ENCODE data around the gene CAPZB.
"Not testable (repeated sequence)": the region's sequence is repeated elsewhere in the genome, so short reads cannot be mapped to it uniquely, and the experiment has no call there.

CAPZB gene

GRCh38 chr1:19304081-19304480, 181.3 kb downstream of the CAPZB start:
- DNase-seq = not testable (repeated sequence)

GRCh38 chr1:19300211-19300610, 185.1 kb downstream of the CAPZB start:
- DNase-seq = no peak

GRCh38 chr1:19294638-19295037, 190.7 kb downstream of the CAPZB start:
- DNase-seq = no peak

- DNase-seq = no peak
These were observed 196.1 kb downstream of the CAPZB start for GRCh38 chr1:19289244-19289643.

Measured in fibroblast of skin of right quadriceps (primary cell).